ENCODE results near the gene SNUPN. TPM values are rescaled to one million over a fixed set of nuclear protein-coding genes. Genes with fewer than 3 reads are reported as not detected.

Gene SNUPN
- total RNA-seq, 1 donor from 2014 or later: 24.1 TPM

Other genes starting within 250 kb of the SNUPN start
- 24.9 TPM for gene SIN3A, start 174.0 kb downstream of the SNUPN start, total RNA-seq
- gene PTPN9, start 46.4 kb downstream of the SNUPN start, total RNA-seq: 24.9 TPM
- gene IMP3, start 14.5 kb upstream of the SNUPN start, total RNA-seq: 43.6 TPM
- 1.2 TPM for gene SNX33, start 22.2 kb upstream of the SNUPN start, total RNA-seq
- 4.5 TPM for gene CSPG4, start 87.1 kb upstream of the SNUPN start, total RNA-seq
- gene UBE2Q2, start 217.7 kb upstream of the SNUPN start, total RNA-seq: 79.9 TPM